GM18505 (cell line): ENCODE data around the gene PLEKHA1.

Source experiments
- ATAC-seq: cut with Tn5 transposase; IDR thresholded peaks from one replicate; pipeline ENCODE4 v1.9.1; 2021; ENCODE audit not compliant: unreplicated experiment
- POLR2A ChIP-seq: IDR thresholded peaks from 4 replicates; pipeline ENCODE4 v1.6.1; 2011; ENCODE audit warnings: borderline replicate concordance; ENCODE audit not compliant: insufficient read depth, insufficient read length; ENCODE audit errors: extremely low read depth

PLEKHA1 gene

GRCh38 chr10:122402548-122403131, 28.1 kb downstream of the PLEKHA1 start:
- no peak for TF ChIP-seq POLR2A
- no peak for ATAC-seq

- TF ChIP-seq POLR2A = no peak
- no peak for ATAC-seq
Measured at GRCh38 chr10:122404576-122404975, 30.1 kb downstream of the PLEKHA1 start.

- TF ChIP-seq POLR2A = no peak
- no peak for ATAC-seq
Measured at GRCh38 chr10:122407375-122408125, 33.0 kb downstream of the PLEKHA1 start.

GRCh38 chr10:122413327-122413726, 38.8 kb downstream of the PLEKHA1 start:
- ATAC-seq = no peak
- TF ChIP-seq POLR2A = no peak

GRCh38 chr10:122417667-122418066, 43.2 kb downstream of the PLEKHA1 start:
- no peak for ATAC-seq
- no peak for TF ChIP-seq POLR2A

- ATAC-seq = no peak
- no peak for TF ChIP-seq POLR2A
Measured at GRCh38 chr10:122419016-122419415, 44.5 kb downstream of the PLEKHA1 start.

GRCh38 chr10:122419876-122420623, 45.5 kb downstream of the PLEKHA1 start:
- no peak for ATAC-seq
- TF ChIP-seq POLR2A = no peak

- ATAC-seq = no peak
- no peak for TF ChIP-seq POLR2A
Measured at GRCh38 chr10:122420624-122421007, 46.1 kb downstream of the PLEKHA1 start.

- no peak for TF ChIP-seq POLR2A
- ATAC-seq = no peak
Measured at GRCh38 chr10:122421054-122421625, 46.6 kb downstream of the PLEKHA1 start.

GRCh38 chr10:122421742-122422141, 47.2 kb downstream of the PLEKHA1 start:
- no peak for TF ChIP-seq POLR2A
- no peak for ATAC-seq

GRCh38 chr10:122422266-122422989, 47.9 kb downstream of the PLEKHA1 start:
- ATAC-seq = no peak
- no peak for TF ChIP-seq POLR2A

- TF ChIP-seq POLR2A = no peak
- ATAC-seq = no peak
Measured at GRCh38 chr10:122424059-122424458, 49.6 kb downstream of the PLEKHA1 start.

GRCh38 chr10:122426829-122427228, 52.3 kb downstream of the PLEKHA1 start:
- ATAC-seq = no peak

GRCh38 chr10:122427280-122427679, 52.8 kb downstream of the PLEKHA1 start:
- ATAC-seq = no peak
- TF ChIP-seq POLR2A = no peak

More at GRCh38 chr10:122426829-122427228, 52.3 kb downstream of the PLEKHA1 start:
- TF ChIP-seq POLR2A = no peak
